ENCODE data around the gene OR6F1. TPM values are rescaled to one million over a fixed set of nuclear protein-coding genes. Genes with fewer than 3 reads are reported as not detected.
"Not testable (repeated sequence)": the region's sequence is repeated elsewhere in the genome, so short reads cannot be mapped to it uniquely, and the experiment has no call there.

Gene OR6F1
- total RNA-seq, 1 donor from 2014 or later = not detected

DNA sequence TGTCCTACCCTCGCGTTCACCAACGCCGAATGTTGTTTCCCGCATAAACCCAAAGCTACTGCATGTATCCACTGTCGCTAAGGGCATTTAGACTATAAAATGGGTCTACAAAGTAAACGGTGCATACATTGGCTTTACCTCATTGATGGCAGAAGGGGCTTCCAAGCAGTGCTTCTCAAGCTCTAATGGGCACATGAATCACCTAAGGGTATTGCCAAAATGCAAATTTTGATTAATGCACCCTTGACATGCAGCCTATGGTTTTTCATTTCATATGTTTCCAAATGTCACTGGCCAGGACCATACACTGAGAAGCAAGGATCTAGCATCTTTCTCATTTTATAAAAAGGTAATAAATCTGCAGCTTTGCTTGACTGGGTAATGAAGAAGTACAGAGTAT lies 2.7 kb downstream of the OR6F1 start:
- no peaks in the 10 kb centered on the region for H3K27me3 ChIP-seq (ENCODE audit: control insufficient read depth, insufficient read depth, low read length)
- DNase-seq (ENCODE audit: low read depth) = no peak

DNA sequence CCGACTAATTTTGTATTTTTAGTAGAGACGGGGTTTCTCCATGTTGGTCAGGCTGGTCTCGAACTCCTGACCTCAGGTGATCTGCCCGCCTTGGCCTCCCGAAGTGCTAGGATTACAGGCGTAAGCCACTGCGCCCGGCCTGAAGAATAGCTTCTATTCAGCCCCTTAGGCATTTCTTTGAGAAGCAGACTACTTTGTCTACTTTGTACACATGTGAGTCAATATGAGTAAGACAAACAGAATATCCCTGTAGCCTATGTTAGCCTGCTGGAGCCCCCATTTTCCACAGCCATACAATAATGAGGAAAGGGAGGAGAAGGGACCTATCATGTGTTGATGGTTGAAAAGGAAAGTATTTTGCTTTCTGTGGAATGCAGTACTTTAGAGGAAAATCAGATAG lies 5.8 kb downstream of the OR6F1 start:
- not testable (repeated sequence) for DNase-seq (ENCODE audit: low read depth); H3K27me3 ChIP-seq (ENCODE audit: control insufficient read depth, insufficient read depth, low read length); FAIRE-seq; H3K36me3 ChIP-seq (ENCODE audit: control insufficient read depth, insufficient read depth, low read length); H3K4me3 ChIP-seq (ENCODE audit: low read depth, low read length)

More for the DNA sequence above, 2.7 kb downstream of the OR6F1 start:
- Histone ChIP-seq H3K36me3 (ENCODE audit: control insufficient read depth, insufficient read depth, low read length) (no peaks in the 10 kb centered on the region), H3K4me3 (ENCODE audit: low read depth, low read length) (no peak overlapping the region)
- no peak for FAIRE-seq
- TF ChIP-seq, protein P1, sequence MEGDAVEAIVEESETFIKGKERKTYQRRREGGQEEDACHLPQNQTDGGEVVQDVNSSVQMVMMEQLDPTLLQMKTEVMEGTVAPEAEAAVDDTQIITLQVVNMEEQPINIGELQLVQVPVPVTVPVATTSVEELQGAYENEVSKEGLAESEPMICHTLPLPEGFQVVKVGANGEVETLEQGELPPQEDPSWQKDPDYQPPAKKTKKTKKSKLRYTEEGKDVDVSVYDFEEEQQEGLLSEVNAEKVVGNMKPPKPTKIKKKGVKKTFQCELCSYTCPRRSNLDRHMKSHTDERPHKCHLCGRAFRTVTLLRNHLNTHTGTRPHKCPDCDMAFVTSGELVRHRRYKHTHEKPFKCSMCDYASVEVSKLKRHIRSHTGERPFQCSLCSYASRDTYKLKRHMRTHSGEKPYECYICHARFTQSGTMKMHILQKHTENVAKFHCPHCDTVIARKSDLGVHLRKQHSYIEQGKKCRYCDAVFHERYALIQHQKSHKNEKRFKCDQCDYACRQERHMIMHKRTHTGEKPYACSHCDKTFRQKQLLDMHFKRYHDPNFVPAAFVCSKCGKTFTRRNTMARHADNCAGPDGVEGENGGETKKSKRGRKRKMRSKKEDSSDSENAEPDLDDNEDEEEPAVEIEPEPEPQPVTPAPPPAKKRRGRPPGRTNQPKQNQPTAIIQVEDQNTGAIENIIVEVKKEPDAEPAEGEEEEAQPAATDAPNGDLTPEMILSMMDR (IDR thresholded peaks at IDR 0.05; ENCODE audit: insufficient read depth, low read length, severe bottlenecking) = no peak

DNA sequence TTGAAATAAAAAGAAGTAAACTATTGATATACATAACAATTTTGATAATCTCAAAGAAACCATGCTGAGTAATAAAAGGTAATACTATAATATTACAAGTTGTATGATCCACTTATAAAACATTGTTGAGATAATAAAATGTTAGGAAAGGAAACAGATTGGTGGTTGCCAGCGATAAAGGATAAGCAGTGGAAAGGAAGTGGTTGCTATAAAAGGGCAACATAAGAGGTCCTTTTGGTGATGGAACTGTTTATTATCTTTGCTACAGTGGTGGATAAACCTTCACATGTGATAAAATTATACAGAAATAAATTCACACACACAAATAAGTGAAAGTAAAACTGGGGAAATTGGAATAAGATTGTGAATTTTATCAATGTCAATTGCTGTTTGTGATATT lies 15.1 kb downstream of the OR6F1 start:
- H3K27me3 ChIP-seq (ENCODE audit: control insufficient read depth, insufficient read depth, low read length) = no peaks in the 10 kb centered on the region
- no peak overlapping the region for H3K4me3 ChIP-seq (ENCODE audit: low read depth, low read length)
- TF ChIP-seq, protein P1 (IDR thresholded peaks at IDR 0.05; ENCODE audit: insufficient read depth, low read length, severe bottlenecking) = no peak
- FAIRE-seq (no peak), DNase-seq (ENCODE audit: low read depth) (no peak)
- H3K36me3 ChIP-seq (ENCODE audit: control insufficient read depth, insufficient read depth, low read length) = no peaks in the 10 kb centered on the region

DNA sequence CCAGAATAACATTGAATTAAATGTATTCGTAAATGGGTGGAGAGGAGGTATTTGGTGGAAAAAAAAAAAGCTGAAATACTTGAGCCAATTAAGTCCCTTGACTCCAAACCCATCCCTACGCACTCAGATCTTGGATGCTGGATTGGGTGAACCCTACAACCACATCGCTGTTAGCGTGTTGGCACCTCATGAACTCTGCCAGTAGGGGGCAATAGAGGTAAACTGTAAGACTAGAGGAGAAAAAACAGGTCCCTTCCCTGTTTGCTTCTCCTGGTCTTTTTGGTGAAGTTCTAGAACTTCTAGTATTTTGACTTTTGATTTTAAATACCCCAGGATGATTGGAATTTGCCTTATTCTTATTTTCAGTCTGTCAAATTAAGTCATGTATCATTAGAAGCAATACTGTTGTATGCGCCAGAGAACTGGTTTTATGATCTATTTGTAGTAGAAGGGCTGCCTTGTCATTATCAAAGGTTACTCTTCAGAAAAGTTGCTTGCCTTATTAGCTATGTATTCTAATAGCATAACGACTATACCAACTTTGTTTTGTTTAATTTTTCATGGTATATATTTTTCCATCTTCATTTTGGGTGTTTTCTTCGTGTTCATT lies 35.1 kb downstream of the OR6F1 start:
- no peak overlapping the region for H3K4me3 ChIP-seq (ENCODE audit: low read depth, low read length)
- H3K27me3 ChIP-seq (ENCODE audit: control insufficient read depth, insufficient read depth, low read length) = no peaks in the 10 kb centered on the region
- TF ChIP-seq, protein P1 (IDR thresholded peaks at IDR 0.05; ENCODE audit: insufficient read depth, low read length, severe bottlenecking) = peak; percentile 50
- FAIRE-seq (no peak), DNase-seq (ENCODE audit: low read depth) (peak; percentile 31)
- no peaks in the 10 kb centered on the region for H3K36me3 ChIP-seq (ENCODE audit: control insufficient read depth, insufficient read depth, low read length)

DNA sequence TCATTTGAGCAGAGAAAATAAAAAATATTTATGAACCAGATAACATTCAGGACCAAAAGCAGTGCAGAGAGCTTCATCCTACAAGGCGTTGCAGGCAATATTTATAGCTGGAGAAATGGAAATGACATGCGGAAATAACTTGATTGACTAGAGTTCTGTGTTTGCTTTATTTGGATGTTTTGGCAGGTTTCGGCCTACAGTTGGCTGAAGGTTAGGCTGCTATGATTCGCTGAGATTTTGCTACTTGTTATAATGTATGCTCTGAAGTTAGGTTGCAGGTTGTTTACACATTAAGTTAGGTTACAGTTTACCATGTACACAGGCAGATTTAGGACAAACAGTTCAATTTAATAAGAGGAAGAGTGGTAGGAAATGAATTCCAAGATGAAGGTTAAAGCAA lies 36.3 kb downstream of the OR6F1 start:
- DNase-seq (ENCODE audit: low read depth) = no peak
- no peak for FAIRE-seq
- H3K4me3 ChIP-seq (ENCODE audit: low read depth, low read length) = no peak overlapping the region
- H3K36me3 ChIP-seq (ENCODE audit: control insufficient read depth, insufficient read depth, low read length) = no peaks in the 10 kb centered on the region
- TF ChIP-seq, protein P1 (IDR thresholded peaks at IDR 0.05; ENCODE audit: insufficient read depth, low read length, severe bottlenecking) = no peak
- no peaks in the 10 kb centered on the region for H3K27me3 ChIP-seq (ENCODE audit: control insufficient read depth, insufficient read depth, low read length)

DNA sequence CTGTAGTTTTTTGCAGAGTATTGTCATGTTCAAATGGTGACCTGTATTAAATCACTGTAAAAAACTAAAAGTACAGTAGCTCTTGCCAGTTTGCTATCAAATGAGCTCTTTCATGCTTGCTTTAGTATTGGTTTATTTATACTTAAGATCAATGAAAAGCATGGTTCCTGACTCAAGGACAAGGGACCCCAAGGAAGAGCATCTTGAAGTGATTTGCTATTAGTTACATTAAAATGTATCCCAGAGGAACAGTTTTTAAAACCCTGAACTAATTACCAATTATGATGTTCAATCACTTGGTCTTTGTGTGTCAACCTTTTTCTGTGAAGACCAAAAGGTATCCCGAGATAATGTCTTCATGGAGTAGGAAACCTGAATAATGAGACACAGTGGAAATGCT lies 36.8 kb downstream of the OR6F1 start, which contains the start of gene OR13G1:
Gene OR13G1 (minus strand): TSS at position 101 of the 400 bp plus-strand sequence. CDS start 6,698 bp downstream, outside the sequence.
- no peak for FAIRE-seq
- DNase-seq (ENCODE audit: low read depth) = no peak
- H3K4me3 ChIP-seq (ENCODE audit: low read depth, low read length) = no peak within 1 kb of the TSS
- H3K27me3 ChIP-seq (ENCODE audit: control insufficient read depth, insufficient read depth, low read length) = no peaks in the 10 kb centered on the region
- no peaks in the 10 kb centered on the region for H3K36me3 ChIP-seq (ENCODE audit: control insufficient read depth, insufficient read depth, low read length)
- TF ChIP-seq, protein P1 (IDR thresholded peaks at IDR 0.05; ENCODE audit: insufficient read depth, low read length, severe bottlenecking) = no peak
